Mammary epithelial cell (primary cell): ENCODE results near the gene CMTM5.

Source experiments
- CTCF ChIP-seq, 2 donors: IDR thresholded peaks in 1 of 2; conservative IDR thresholded peaks in 1 of 2; 2 replicates each; pipeline ENCODE4 v1.5.1; 2011 to 2012; ENCODE audit warnings: inconsistent platforms in 2 of 2, low read length in 2 of 2, mild to moderate bottlenecking in 2 of 2, control low read depth in 1 of 2, low read depth in 1 of 2; ENCODE audit not compliant: insufficient read depth in 1 of 2; ENCODE audit errors: extremely low read depth in 1 of 2
- EZH2 ChIP-seq: IDR thresholded peaks from 2 replicates; pipeline ENCODE4 v1.6.1; 2012; ENCODE audit warnings: low read length, inconsistent platforms, borderline replicate concordance

GRCh38 chr14:23421594-23421993, 44.7 kb downstream of the CMTM5 start:
- no peak for TF ChIP-seq CTCF (conservative IDR thresholded peaks at IDR 0.05 in 1 of 2, IDR thresholded peaks at IDR 0.05 in 1 of 2; ENCODE audit: extremely low read depth in 1 of 2, insufficient read depth in 1 of 2, low read depth in 1 of 2, low read length in 2 of 2)
- no peak for TF ChIP-seq EZH2
